Stomach (tissue), 4 donors: ENCODE data around the gene RPS6KA4.

Experiments
- CTCF ChIP-seq, 7 experiments: fragments of 450-650 bp in 4 of 7; fragments of 200-600 bp in 3 of 7; sonication (generic) in 3 of 7; IDR thresholded peaks; one replicate each; pipeline ENCODE4 v1.5.1; 2016 to 2019; ENCODE audit warnings: antibody characterized with exemption in 7 of 7, control low read depth in 2 of 7, mild to moderate bottlenecking in 1 of 7
- EP300 ChIP-seq: sonication (generic); formaldehyde crosslinking; IDR thresholded peaks from one replicate; pipeline ENCODE4 v1.6.1; 2017; ENCODE audit warnings: antibody characterized with exemption
- POLR2AphosphoS5 ChIP-seq, 3 donors: sonication (generic); formaldehyde crosslinking; IDR thresholded peaks; one replicate each; pipeline ENCODE4 v1.6.1; 2016; ENCODE audit warnings: antibody characterized with exemption in 3 of 3

- TF ChIP-seq CTCF (IDR thresholded peaks at IDR 0.05) (no peak), POLR2AphosphoS5 (IDR thresholded peaks at IDR 0.05) (peak in 1 of 3 donors; percentile 51), EP300 (no peak)
These were observed 23.9 kb upstream of the RPS6KA4 start for GRCh38 chr11:64334764-64335735.
